CD4-positive, alpha-beta T cell treated with Interferon gamma for 1 hour (primary cell): Measurements from ENCODE around the gene NPY5R.

Source experiments
- DNase-seq: peaks from one replicate; pipeline ENCODE4 v3.0.0-alpha.2; 2020

Gene NPY5R

GRCh38 chr4:163343604-163344146 is at the start of gene NPY5R:
Gene NPY5R (plus strand): TSS chr4:163343892. CDS start chr4:163350274, 6,382 bp downstream.
- no peak for DNase-seq

GRCh38 chr4:163295138-163295537 is 48.6 kb upstream of the NPY5R start:
- DNase-seq, result no peak

GRCh38 chr4:163300445-163300844 is 43.2 kb upstream of the NPY5R start:
- DNase-seq, result no peak

GRCh38 chr4:163303069-163303468 is 40.6 kb upstream of the NPY5R start:
- DNase-seq, result no peak

GRCh38 chr4:163309466-163309865 is 34.2 kb upstream of the NPY5R start:
- no peak for DNase-seq

GRCh38 chr4:163317110-163317509 is 26.6 kb upstream of the NPY5R start:
- DNase-seq, result no peak

- no peak for DNase-seq
These were observed 12.6 kb upstream of the NPY5R start for GRCh38 chr4:163330916-163331628.

GRCh38 chr4:163331629-163332376 is 11.9 kb upstream of the NPY5R start:
- DNase-seq, result no peak

GRCh38 chr4:163332526-163333406 is 10.9 kb upstream of the NPY5R start, which contains the start of gene NPY1R:
Gene NPY1R (minus strand): TSS chr4:163332596. CDS start chr4:163326554, 6,042 bp downstream.
- peak; percentile 3 for DNase-seq

- DNase-seq, result no peak
These were observed 8.3 kb upstream of the NPY5R start for GRCh38 chr4:163335384-163335783.

- DNase-seq, result no peak
These were observed 744 bp downstream of the NPY5R start for GRCh38 chr4:163344147-163345125.

GRCh38 chr4:163350672-163351071 is 7.0 kb downstream of the NPY5R start:
- DNase-seq, result no peak

GRCh38 chr4:163353054-163353453 is 9.4 kb downstream of the NPY5R start:
- no peak for DNase-seq

GRCh38 chr4:163356104-163356503 is 12.4 kb downstream of the NPY5R start:
- DNase-seq, result no peak

- DNase-seq, result no peak
These were observed 24.0 kb downstream of the NPY5R start for GRCh38 chr4:163367651-163368050.

- DNase-seq, result no peak
These were observed 28.3 kb downstream of the NPY5R start for GRCh38 chr4:163372029-163372428.

GRCh38 chr4:163378661-163379060 is 35.0 kb downstream of the NPY5R start:
- DNase-seq, result no peak

GRCh38 chr4:163380703-163381102 is 37.0 kb downstream of the NPY5R start:
- DNase-seq, result no peak

- no peak for DNase-seq
These were observed 38.6 kb downstream of the NPY5R start for GRCh38 chr4:163382178-163382869.

- no peak for DNase-seq
These were observed 40.7 kb downstream of the NPY5R start for GRCh38 chr4:163384434-163384833.

- no peak for DNase-seq
These were observed 41.2 kb downstream of the NPY5R start for GRCh38 chr4:163384926-163385325.
